Measurements from ENCODE around the gene GAST. TPM values are rescaled to one million over a fixed set of nuclear protein-coding genes. Genes with fewer than 3 reads are reported as not detected.

The GAST gene
- total and polyA plus RNA-seq, 2 of the 13 experiments (the other 11 are each of a cell fraction or from before 2014, with no cell fraction given), result 0.32 to 0.42 TPM

DNA sequence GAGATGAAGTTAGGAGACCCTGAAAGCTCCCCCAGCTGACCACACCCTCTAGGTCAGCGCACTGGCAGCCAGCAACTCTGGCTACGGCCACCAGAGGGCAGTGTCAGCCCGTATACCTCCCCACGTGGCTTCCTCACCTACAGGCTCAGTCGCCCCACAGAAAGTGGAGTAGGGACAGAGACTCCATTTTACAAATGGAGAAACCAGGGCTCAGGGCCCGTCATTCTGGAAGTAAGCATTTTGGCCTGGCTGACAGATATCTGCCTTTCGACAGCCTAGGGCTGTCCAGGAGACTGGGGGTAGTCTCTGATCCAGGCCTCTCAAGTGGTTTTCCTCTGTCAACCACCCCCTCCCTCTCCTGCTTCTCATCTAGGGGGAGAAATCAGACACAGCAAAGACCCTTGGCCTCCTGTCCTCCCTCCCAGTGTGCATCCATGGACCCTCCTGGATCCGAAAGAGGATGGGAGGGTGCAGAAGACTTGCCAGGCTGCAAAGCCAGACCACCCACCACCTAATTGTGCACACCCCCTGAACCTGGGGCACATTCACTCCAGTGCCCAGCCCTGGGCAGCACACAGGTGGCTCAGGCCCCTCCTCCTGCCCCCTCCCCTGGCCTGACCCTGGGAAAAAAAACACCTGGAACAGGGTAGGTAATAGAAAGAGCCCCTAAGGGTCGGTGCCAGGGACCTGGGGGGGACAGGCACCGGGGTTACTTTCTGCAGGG is 26.1 kb downstream of the GAST start:
- peak overlapping the region; percentile 43 for H3K9ac ChIP-seq (ENCODE audit: insufficient read depth, low read depth, low read length)
- WGBS (ENCODE audit: low lambda C conversion rate), result 26% methylated on average over 10 of the region's 10 CpGs
- TF ChIP-seq NPAS2 (CRISPR knock-in tag; IDR thresholded peaks at IDR 0.05; ENCODE audit: borderline replicate concordance), result no peak
- no peak for TF ChIP-seq ELF4 (CRISPR knock-in tag; IDR thresholded peaks at IDR 0.05; ENCODE audit: borderline replicate concordance)
- no peak; the same call in 1 of the 2 replicates for TF ChIP-seq ARID4A (CRISPR knock-in tag; IDR thresholded peaks at IDR 0.05; ENCODE audit: borderline replicate concordance)
- TF ChIP-seq ZBTB20 (CRISPR knock-in tag; IDR thresholded peaks at IDR 0.05; ENCODE audit: borderline replicate concordance, low read depth), result no peak
- no peak; the same call in 1 of the 2 replicates for TF ChIP-seq AHR (CRISPR knock-in tag; IDR thresholded peaks at IDR 0.05)
- TF ChIP-seq ZNF570 (CRISPR knock-in tag; IDR thresholded peaks at IDR 0.05; ENCODE audit: borderline replicate concordance), result no peak
- TF ChIP-seq ZNF788 (CRISPR knock-in tag; IDR thresholded peaks at IDR 0.05; ENCODE audit: borderline replicate concordance), result peak; percentile 67; the same call in 1 of the 2 replicates
- no peak for TF ChIP-seq RFX5 (IDR thresholded peaks at IDR 0.05; ENCODE audit: low read depth, low read length)
- TF ChIP-seq, protein P1, sequence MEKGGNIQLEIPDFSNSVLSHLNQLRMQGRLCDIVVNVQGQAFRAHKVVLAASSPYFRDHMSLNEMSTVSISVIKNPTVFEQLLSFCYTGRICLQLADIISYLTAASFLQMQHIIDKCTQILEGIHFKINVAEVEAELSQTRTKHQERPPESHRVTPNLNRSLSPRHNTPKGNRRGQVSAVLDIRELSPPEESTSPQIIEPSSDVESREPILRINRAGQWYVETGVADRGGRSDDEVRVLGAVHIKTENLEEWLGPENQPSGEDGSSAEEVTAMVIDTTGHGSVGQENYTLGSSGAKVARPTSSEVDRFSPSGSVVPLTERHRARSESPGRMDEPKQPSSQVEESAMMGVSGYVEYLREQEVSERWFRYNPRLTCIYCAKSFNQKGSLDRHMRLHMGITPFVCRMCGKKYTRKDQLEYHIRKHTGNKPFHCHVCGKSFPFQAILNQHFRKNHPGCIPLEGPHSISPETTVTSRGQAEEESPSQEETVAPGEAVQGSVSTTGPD (CRISPR knock-in tag; IDR thresholded peaks at IDR 0.05), result no peak
- no peak for TF ChIP-seq TBL1XR1 (IDR thresholded peaks at IDR 0.05; ENCODE audit: borderline replicate concordance, low read length, partially characterized antibody)
- no peak for TF ChIP-seq PAF1 (CRISPR knock-in tag; IDR thresholded peaks at IDR 0.05)
- TF ChIP-seq LRRFIP1 (CRISPR knock-in tag; conservative IDR thresholded peaks at IDR 0.05), result no peak

More for the DNA sequence above, 26.1 kb downstream of the GAST start:
- intact Hi-C loops (cut with micrococcal nuclease; ENCODE audit: unreplicated experiment), result loop anchor here (1.0 kb wide), 2 partner anchors 63 to 221 kb away; no protein-coding TSS in a partner anchor
- peaks cover 38% of the 10 kb centered on the region for H3K4me1 ChIP-seq (ENCODE audit: insufficient read depth, low read length)
- H3K9me3 ChIP-seq (ENCODE audit: low read length), result no peaks in the 10 kb centered on the region
- H3K79me2 ChIP-seq (ENCODE audit: insufficient read depth, low read length), result no peaks in the 10 kb centered on the region
- peak; percentile 78 for DNase-seq (ENCODE audit: low spot score)
- no peaks in the 10 kb centered on the region for H3K36me3 ChIP-seq (replicated peaks in 1 of 2; ENCODE audit: control insufficient read depth in 1 of 2, insufficient read depth in 2 of 2, low read length in 2 of 2)
- ATAC-seq, result peak; percentile 79
- in situ Hi-C loops (cut with HindIII; ENCODE audit: extremely low pct_ligation_motif_present, low pct_unique_long_range_greater_than_20kb), result loop anchor here (5.0 kb wide), 2 partner anchors 64 to 219 kb away; no protein-coding TSS in a partner anchor
- peak overlapping the region; percentile 91 for H2AFZ ChIP-seq (ENCODE audit: low read length)
- BruUV-seq (replicated peaks), result no TSS peak
- POLR2A ChIA-PET, result interaction anchor here (0.9 to 1.5 kb wide), 6 partner anchors 35 to 64 kb away, joined by 3 to 6 read pairs (median 4); partner anchors contain the start of gene JUP
- peak overlapping the region in 1 of 3 experiments; percentile 23; a peak in 2 of 6 replicates for H3K4me3 ChIP-seq (replicated peaks in 1 of 3; ENCODE audit: insufficient read depth in 1 of 3, low read depth in 2 of 3, low read length in 3 of 3)
- H4K20me1 ChIP-seq (ENCODE audit: insufficient read depth, low read length), result no peaks in the 10 kb centered on the region
- H3K4me2 ChIP-seq (ENCODE audit: low read depth, low read length), result peak overlapping the region; percentile 66
- no peak overlapping the region for H3K27ac ChIP-seq (ENCODE audit: extremely low read length, insufficient read depth, low read length)
- H3K27me3 ChIP-seq (ENCODE audit: control insufficient read depth in 1 of 2, insufficient read depth in 2 of 2, low read length in 2 of 2), result peaks cover 18 to 59% of the 10 kb centered on the region in 2 experiments
- peak; percentile 90 for FAIRE-seq
- CTCF ChIA-PET (ENCODE audit: low intra/inter-chr PET ratio, low total read pairs), result interaction anchor here (0.8 to 3.8 kb wide), 9 partner anchors 34 to 222 kb away, joined by 3 to 97 read pairs (median 7); partner anchors contain the start of genes FKBP10, JUP and P3H4

Data from HepG2 (cell line).